Glutamatergic neuron (in vitro differentiated cells): Measurements from ENCODE around the gene FSD1. TPM values are rescaled to one million over a fixed set of nuclear protein-coding genes. Genes with fewer than 3 reads are reported as not detected.

Source experiments
- DNase-seq: peaks from one replicate; pipeline ENCODE4 v3.0.0; 2022
- H3K27ac Mint-ChIP-seq: one replicate; pipeline ENCODE4 v1.8.0; 2020; ENCODE audit warnings: mild to moderate bottlenecking, mixed read lengths, inconsistent platforms; ENCODE audit not compliant: unreplicated experiment
- H3K27me3 Mint-ChIP-seq: one replicate; pipeline ENCODE4 v1.8.0; 2020; ENCODE audit warnings: mild to moderate bottlenecking, moderate library complexity, mixed read lengths, inconsistent platforms; ENCODE audit not compliant: unreplicated experiment
- H3K36me3 Mint-ChIP-seq: one replicate; pipeline ENCODE4 v1.8.0; 2020; ENCODE audit warnings: mild to moderate bottlenecking, mixed read lengths, inconsistent platforms; ENCODE audit not compliant: unreplicated experiment
- H3K4me1 Mint-ChIP-seq: one replicate; pipeline ENCODE4 v1.8.0; 2020; ENCODE audit warnings: mild to moderate bottlenecking, low read depth, mixed read lengths, inconsistent platforms; ENCODE audit not compliant: unreplicated experiment
- H3K4me3 Mint-ChIP-seq: one replicate; pipeline ENCODE4 v1.8.0; 2020; ENCODE audit warnings: mild to moderate bottlenecking, mixed read lengths, inconsistent platforms; ENCODE audit not compliant: unreplicated experiment
- H3K9me3 Mint-ChIP-seq: one replicate; pipeline ENCODE4 v1.8.0; 2020; ENCODE audit warnings: mild to moderate bottlenecking, moderate library complexity, mixed read lengths, inconsistent platforms; ENCODE audit not compliant: unreplicated experiment
- long read RNA-seq: library from polyadenylated mRNA; unstranded; transcript quantifications from one replicate; pipeline ENCODE4 v2.0.0, GENCODE V29; 2020; ENCODE audit not compliant: unreplicated experiment
- total RNA-seq: library from RNA; stranded (reverse); fragmentation: NEBNext Ultra II Directional; extraction: Animal tissue kit (Norgen Biotek cat#: 25700); gene quantifications from one replicate; pipeline ENCODE4 v1.2.1, GENCODE V29; 2021; ENCODE audit not compliant: unreplicated experiment
- TF ChIP-seq, protein P1 (sequence below): fragments of 200-600 bp; sonication (generic); IDR thresholded peaks from one replicate; pipeline ENCODE4 v1.5.0; 2021; ENCODE audit not compliant: partially characterized antibody, unreplicated experiment

The FSD1 gene
- total RNA-seq, result 156 TPM
- long read RNA-seq, transcript FSD1-201 (13 exons, 1,831 nt), result major isoform, 117 of 140 reads
- long read RNA-seq, partial matches to known transcripts, result 4 of 140 reads
- long read RNA-seq, other reads (novel, unspliced or antisense), result 14 of 140 reads

DNA sequence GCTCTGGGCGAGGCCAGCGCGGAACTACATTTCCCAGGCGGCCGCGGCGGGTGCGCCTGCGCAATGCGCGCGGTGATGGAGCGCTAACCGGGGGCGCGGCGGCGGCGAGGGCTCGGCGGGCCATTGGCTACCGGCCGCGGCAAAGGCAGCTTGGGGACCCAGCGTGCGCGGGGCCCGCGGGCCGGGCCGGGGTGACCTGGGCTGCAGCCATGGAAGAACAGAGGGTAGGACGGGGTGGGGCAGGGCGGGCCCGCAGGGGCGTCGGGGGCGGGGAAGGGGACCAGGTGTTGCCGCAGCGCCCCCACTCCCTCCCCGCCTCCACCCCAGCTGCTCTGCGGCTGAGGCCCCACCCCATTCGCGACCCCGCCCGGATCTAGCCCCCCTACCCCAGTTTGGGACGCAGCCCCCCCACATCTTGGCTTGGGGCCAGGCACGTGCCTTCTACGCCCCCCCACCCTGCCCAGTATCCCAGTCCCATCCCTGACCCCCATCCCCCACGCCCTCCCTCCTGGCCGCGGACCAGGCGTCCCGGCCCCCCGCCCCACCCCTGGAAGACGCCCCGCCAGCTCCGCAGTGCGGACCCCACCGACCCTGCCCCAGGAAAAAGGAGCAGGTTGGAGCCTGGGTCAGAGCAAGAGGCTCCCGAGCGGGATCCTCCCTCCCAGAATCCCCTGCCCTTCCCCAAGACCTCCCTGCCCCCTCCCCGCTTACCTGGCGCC is at the start of gene FSD1:
Gene FSD1, plus strand, starts transcription at position 61 of the 719 bp plus-strand sequence. Its CDS starts 149 bp downstream, at position 210.
- Mint-ChIP-seq H3K4me1 (peaks cover 7% of the 10 kb centered on the region), H3K36me3 (no peaks in the 10 kb centered on the region), H3K9me3 (peaks cover 8% of the 10 kb centered on the region), H3K27ac (peak within 1 kb of the TSS; percentile 66), H3K4me3 (peak within 1 kb of the TSS; percentile 85), H3K27me3 (peaks cover 12% of the 10 kb centered on the region)
- TF ChIP-seq, protein P1, sequence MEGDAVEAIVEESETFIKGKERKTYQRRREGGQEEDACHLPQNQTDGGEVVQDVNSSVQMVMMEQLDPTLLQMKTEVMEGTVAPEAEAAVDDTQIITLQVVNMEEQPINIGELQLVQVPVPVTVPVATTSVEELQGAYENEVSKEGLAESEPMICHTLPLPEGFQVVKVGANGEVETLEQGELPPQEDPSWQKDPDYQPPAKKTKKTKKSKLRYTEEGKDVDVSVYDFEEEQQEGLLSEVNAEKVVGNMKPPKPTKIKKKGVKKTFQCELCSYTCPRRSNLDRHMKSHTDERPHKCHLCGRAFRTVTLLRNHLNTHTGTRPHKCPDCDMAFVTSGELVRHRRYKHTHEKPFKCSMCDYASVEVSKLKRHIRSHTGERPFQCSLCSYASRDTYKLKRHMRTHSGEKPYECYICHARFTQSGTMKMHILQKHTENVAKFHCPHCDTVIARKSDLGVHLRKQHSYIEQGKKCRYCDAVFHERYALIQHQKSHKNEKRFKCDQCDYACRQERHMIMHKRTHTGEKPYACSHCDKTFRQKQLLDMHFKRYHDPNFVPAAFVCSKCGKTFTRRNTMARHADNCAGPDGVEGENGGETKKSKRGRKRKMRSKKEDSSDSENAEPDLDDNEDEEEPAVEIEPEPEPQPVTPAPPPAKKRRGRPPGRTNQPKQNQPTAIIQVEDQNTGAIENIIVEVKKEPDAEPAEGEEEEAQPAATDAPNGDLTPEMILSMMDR, result no peak
- peak; percentile 95 for DNase-seq

DNA sequence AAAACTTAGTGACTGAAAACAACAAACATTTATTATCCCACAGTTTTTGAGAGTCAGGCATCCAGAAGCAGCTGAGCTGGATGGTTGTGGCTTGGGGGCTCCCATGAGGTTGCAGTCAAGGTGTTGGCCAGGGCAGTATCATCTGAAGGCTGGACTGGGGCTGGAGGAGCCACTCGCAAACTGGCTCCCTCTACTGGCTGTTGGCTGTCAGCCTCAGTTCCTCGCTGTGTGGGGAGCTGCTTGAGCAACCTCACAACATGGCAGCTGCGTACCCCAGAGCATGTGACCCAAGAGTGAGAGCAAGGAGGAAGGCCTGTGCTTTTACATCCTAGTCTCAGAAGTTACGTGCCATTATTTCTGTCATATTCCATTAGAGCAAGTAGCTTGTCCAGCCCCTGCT is 47.8 kb upstream of the FSD1 start:
- Mint-ChIP-seq H3K4me1 (no peaks in the 10 kb centered on the region), H3K27me3 (no peaks in the 10 kb centered on the region), H3K4me3 (no peak overlapping the region), H3K36me3 (peaks cover 12% of the 10 kb centered on the region), H3K27ac (no peak overlapping the region), H3K9me3 (peaks cover 4% of the 10 kb centered on the region)
- DNase-seq, result no peak
- TF ChIP-seq, protein P1, result no peak

DNA sequence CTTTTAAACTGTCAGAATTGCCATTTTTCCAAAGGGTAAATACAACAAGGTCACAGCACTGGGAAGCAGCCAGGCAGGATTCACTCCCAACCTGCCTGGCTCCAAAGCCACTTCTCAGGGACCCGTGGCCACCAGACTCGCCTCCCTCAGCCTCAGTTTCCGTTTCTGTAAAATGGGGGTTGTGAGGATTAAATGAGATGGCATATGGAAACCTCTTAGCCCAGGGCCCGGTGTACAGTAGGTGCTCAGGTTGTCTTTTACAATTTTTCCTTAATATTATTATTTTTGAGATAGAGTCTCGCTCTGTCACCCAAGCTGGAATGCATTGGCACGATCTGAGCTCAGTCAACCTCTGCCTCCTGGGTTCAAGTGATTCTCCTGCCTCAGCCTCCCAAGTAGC is 47.4 kb upstream of the FSD1 start:
- Mint-ChIP-seq H3K27ac (no peak overlapping the region), H3K27me3 (no peaks in the 10 kb centered on the region), H3K4me1 (no peaks in the 10 kb centered on the region), H3K4me3 (no peak overlapping the region), H3K36me3 (peaks cover 12% of the 10 kb centered on the region), H3K9me3 (peaks cover 4% of the 10 kb centered on the region)
- TF ChIP-seq, protein P1, result no peak
- no peak for DNase-seq

GRCh38 chr19:4258181-4258580 is 46.2 kb upstream of the FSD1 start:
- Mint-ChIP-seq H3K9me3 (peaks cover 4% of the 10 kb centered on the region), H3K27me3 (no peaks in the 10 kb centered on the region), H3K4me1 (no peaks in the 10 kb centered on the region), H3K27ac (no peak overlapping the region), H3K36me3 (peaks cover 12% of the 10 kb centered on the region), H3K4me3 (no peak overlapping the region)
- no peak for DNase-seq
- TF ChIP-seq, protein P1, result no peak

DNA sequence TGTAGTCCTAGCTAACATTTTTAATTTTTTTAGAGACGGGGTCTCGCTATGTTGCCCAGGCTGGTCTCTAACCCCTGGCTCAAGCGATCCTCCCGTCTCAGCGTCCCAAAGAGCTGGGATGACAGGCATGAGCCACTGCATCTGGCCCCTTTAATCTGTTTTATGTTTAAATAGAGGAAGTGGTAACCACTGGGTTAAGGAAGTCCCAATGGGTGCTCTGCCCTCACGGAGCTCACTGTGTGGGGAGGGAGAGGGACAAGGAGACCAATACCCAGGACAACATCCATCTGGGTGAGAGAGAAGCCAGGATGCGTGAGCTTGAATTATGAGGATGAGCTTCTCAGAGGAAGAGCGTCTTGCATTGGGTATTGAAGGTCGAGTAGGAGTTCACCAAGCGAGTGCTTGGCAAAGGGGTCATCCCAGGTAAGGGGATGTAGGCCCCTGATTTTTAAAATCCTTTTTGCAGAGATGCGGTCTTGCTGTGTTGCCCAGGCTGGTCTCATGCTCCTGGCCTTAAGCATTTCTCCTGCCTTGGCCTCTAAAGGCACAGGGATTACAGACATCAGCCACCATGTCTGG is 43.7 kb upstream of the FSD1 start:
- Mint-ChIP-seq H3K27ac (no peak overlapping the region), H3K27me3 (no peaks in the 10 kb centered on the region), H3K4me1 (no peaks in the 10 kb centered on the region), H3K4me3 (no peak overlapping the region), H3K9me3 (no peaks in the 10 kb centered on the region), H3K36me3 (no peaks in the 10 kb centered on the region)
- TF ChIP-seq, protein P1, result no peak
- no peak for DNase-seq
